ENCODE results near the gene NOP53.

DNA sequence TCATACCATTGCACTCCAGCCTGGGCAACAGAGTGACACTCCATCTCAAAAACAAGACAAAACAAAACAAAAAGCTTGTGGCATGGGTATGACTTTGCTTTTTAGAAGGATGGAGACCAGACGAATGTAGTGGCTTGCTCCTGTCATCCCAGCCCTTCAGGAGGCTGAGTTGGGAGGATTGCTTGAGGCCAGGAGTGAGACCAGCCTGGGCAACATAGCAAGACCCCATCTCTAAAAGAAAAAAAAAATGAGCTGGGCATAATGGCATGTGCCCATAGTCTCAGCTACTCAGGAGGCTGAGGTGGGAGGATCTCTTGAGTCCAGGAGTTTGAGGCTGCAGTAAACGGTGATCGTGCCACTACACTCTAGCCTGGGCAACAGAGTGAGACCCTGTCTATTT, 16.8 kb downstream of the NOP53 start:
- no peak for TF ChIP-seq ZNF274 (IDR thresholded peaks at IDR 0.05; ENCODE audit: low read length)
- TF ChIP-seq ZNF274 (tag by site-specific recombination; IDR thresholded peaks at IDR 0.05; ENCODE audit: borderline replicate concordance): no peak
- TF ChIP-seq, protein P1, sequence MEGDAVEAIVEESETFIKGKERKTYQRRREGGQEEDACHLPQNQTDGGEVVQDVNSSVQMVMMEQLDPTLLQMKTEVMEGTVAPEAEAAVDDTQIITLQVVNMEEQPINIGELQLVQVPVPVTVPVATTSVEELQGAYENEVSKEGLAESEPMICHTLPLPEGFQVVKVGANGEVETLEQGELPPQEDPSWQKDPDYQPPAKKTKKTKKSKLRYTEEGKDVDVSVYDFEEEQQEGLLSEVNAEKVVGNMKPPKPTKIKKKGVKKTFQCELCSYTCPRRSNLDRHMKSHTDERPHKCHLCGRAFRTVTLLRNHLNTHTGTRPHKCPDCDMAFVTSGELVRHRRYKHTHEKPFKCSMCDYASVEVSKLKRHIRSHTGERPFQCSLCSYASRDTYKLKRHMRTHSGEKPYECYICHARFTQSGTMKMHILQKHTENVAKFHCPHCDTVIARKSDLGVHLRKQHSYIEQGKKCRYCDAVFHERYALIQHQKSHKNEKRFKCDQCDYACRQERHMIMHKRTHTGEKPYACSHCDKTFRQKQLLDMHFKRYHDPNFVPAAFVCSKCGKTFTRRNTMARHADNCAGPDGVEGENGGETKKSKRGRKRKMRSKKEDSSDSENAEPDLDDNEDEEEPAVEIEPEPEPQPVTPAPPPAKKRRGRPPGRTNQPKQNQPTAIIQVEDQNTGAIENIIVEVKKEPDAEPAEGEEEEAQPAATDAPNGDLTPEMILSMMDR (tag by site-specific recombination; IDR thresholded peaks at IDR 0.05): no peak
- no peak for TF ChIP-seq SP3 (tag by site-specific recombination; IDR thresholded peaks at IDR 0.05)
- TF ChIP-seq, protein P2, sequence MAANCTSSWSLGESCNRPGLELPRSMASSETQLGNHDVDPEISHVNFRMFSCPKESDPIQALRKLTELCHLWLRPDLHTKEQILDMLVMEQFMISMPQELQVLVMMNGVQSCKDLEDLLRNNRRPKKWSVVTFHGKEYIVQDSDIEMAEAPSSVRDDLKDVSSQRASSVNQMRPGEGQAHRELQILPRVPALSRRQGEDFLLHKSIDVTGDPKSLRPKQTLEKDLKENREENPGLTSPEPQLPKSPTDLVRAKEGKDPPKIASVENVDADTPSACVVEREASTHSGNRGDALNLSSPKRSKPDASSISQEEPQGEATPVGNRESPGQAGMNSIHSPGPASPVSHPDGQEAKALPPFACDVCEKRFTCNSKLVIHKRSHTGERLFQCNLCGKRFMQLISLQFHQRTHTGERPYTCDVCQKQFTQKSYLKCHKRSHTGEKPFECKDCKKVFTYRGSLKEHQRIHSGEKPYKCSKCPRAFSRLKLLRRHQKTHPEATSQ (tag by site-specific recombination; IDR thresholded peaks at IDR 0.05): no peak
- TF ChIP-seq, protein P3, sequence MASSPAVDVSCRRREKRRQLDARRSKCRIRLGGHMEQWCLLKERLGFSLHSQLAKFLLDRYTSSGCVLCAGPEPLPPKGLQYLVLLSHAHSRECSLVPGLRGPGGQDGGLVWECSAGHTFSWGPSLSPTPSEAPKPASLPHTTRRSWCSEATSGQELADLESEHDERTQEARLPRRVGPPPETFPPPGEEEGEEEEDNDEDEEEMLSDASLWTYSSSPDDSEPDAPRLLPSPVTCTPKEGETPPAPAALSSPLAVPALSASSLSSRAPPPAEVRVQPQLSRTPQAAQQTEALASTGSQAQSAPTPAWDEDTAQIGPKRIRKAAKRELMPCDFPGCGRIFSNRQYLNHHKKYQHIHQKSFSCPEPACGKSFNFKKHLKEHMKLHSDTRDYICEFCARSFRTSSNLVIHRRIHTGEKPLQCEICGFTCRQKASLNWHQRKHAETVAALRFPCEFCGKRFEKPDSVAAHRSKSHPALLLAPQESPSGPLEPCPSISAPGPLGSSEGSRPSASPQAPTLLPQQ (tag by site-specific recombination; IDR thresholded peaks at IDR 0.05): no peak
- TF ChIP-seq ZNF133 (tag by site-specific recombination; IDR thresholded peaks at IDR 0.05): no peak
- no peak for TF ChIP-seq ZFP3 (tag by site-specific recombination; IDR thresholded peaks at IDR 0.05; ENCODE audit: low read depth)
- no peak for TF ChIP-seq ZFP37 (tag by site-specific recombination; IDR thresholded peaks at IDR 0.05)
